ENCODE measurements around the gene DSG3. TPM values are rescaled to one million over a fixed set of nuclear protein-coding genes. Genes with fewer than 3 reads are reported as not detected.

Gene DSG3
- total RNA-seq, 1 donor from 2014 or later: not detected

DNA sequence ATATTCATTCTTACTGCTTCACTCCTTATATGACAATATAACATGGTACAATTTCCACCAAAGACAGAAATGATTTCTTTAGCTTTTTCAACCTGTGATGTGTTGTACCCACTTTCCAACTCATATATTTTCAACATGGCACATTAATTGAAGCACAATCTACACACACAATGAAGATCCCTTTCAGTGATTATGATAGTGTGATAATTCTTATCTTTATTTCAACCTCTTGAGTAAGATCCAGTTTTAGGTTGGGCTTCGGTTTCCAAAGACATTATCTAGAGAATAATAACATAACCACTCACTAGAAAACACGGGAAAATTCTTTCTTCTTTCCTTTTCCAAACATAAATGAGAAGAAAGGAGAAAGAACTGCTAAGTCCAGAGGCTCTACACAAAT lies 3.4 kb upstream of the DSG3 start:
- Histone ChIP-seq H3K9me3 (ENCODE audit: low read depth) (no peaks in the 10 kb centered on the region), H3K4me2 (no peak overlapping the region), H2AFZ (replicated peaks) (peak overlapping the region; percentile 3), H3F3A (ENCODE audit: low read depth) (no peaks in the 10 kb centered on the region), H3K79me2 (ENCODE audit: low read depth) (no peaks in the 10 kb centered on the region), H4K20me1 (ENCODE audit: low read depth) (no peaks in the 10 kb centered on the region), H3K27ac (no peak overlapping the region), H3K9ac (no peak overlapping the region), H3K4me3 (no peak overlapping the region), H3K36me3 (no peaks in the 10 kb centered on the region), H3K27me3 (no peaks in the 10 kb centered on the region), H3K4me1 (no peaks in the 10 kb centered on the region)
- Mint-ChIP-seq H3K27me3 (ENCODE audit: insufficient read depth, low read depth) (peaks cover 2% of the 10 kb centered on the region), H3K36me3 (no peaks in the 10 kb centered on the region), H3K27ac (no peak overlapping the region), H3K4me1 (no peaks in the 10 kb centered on the region), H3K9me3 (no peaks in the 10 kb centered on the region), H3K4me3 (no peak overlapping the region)
- TF ChIP-seq, protein P1, sequence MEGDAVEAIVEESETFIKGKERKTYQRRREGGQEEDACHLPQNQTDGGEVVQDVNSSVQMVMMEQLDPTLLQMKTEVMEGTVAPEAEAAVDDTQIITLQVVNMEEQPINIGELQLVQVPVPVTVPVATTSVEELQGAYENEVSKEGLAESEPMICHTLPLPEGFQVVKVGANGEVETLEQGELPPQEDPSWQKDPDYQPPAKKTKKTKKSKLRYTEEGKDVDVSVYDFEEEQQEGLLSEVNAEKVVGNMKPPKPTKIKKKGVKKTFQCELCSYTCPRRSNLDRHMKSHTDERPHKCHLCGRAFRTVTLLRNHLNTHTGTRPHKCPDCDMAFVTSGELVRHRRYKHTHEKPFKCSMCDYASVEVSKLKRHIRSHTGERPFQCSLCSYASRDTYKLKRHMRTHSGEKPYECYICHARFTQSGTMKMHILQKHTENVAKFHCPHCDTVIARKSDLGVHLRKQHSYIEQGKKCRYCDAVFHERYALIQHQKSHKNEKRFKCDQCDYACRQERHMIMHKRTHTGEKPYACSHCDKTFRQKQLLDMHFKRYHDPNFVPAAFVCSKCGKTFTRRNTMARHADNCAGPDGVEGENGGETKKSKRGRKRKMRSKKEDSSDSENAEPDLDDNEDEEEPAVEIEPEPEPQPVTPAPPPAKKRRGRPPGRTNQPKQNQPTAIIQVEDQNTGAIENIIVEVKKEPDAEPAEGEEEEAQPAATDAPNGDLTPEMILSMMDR (IDR thresholded peaks at IDR 0.05): no peak
- TF ChIP-seq EZH2phosphoT487 (IDR thresholded peaks at IDR 0.05) (no peak), EZH2 (IDR thresholded peaks at IDR 0.05) (no peak)
- DNase-seq (ENCODE audit: low spot score): no peak

DNA sequence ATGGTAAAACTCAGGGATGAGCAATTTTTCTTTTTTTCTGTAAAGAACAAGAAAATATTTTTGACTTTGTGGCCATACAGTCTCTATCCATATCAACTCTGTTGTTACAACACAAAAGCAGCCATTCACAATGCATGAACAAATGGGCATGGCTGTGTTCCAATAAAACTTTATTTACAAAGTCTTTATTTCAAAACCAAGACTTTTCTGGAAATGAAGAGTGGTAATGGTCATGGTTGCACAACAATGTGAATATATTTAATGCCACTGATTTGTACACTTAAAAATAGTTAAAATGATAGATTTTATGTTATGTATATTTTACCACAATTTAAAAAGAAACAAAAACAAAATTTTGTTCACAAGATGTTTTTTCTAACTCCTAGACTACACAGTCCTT lies 1.6 kb upstream of the DSG3 start:
- H3K27me3 ChIP-seq: no peaks in the 10 kb centered on the region
- no peaks in the 10 kb centered on the region for H3K9me3 Mint-ChIP-seq
- H3K4me1 Mint-ChIP-seq: no peaks in the 10 kb centered on the region

DNA sequence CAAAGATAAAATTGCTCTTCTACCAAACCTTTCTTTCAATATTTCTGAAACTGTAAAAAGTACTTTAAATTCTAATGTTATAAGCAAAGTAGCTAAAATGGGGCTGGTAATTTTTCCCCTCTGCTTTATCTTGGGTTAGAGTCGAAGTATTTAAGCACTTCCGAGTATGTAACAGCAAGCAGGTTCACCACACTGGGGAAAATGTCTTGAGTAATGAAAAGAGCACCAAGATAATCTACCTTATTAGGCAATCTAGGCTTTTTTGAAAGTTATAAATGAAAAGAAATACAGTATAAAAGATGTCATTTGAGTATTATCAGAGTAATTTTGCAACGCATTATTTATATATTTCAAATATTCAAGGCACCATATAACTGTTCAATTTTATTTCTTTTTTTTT lies 687 bp upstream of the DSG3 start:
- Histone ChIP-seq H3K9ac (no peak overlapping the region), H3K4me3 (no peak overlapping the region), H2AFZ (replicated peaks) (no peak overlapping the region), H3K79me2 (ENCODE audit: low read depth) (no peaks in the 10 kb centered on the region), H3K9me3 (ENCODE audit: low read depth) (no peaks in the 10 kb centered on the region), H4K20me1 (ENCODE audit: low read depth) (no peaks in the 10 kb centered on the region), H3F3A (ENCODE audit: low read depth) (no peaks in the 10 kb centered on the region), H3K36me3 (no peaks in the 10 kb centered on the region), H3K4me1 (no peaks in the 10 kb centered on the region), H3K27ac (no peak overlapping the region), H3K27me3 (no peaks in the 10 kb centered on the region), H3K4me2 (no peak overlapping the region)
- DNase-seq (ENCODE audit: low spot score): no peak
- Mint-ChIP-seq H3K27ac (no peak overlapping the region), H3K27me3 (ENCODE audit: insufficient read depth, low read depth) (peaks cover 2% of the 10 kb centered on the region), H3K4me1 (no peaks in the 10 kb centered on the region), H3K9me3 (no peaks in the 10 kb centered on the region), H3K4me3 (no peak overlapping the region), H3K36me3 (no peaks in the 10 kb centered on the region)
- TF ChIP-seq, protein P1 (IDR thresholded peaks at IDR 0.05): no peak
- TF ChIP-seq EZH2 (IDR thresholded peaks at IDR 0.05) (no peak), EZH2phosphoT487 (IDR thresholded peaks at IDR 0.05) (no peak)

More for the DNA sequence above, 1.6 kb upstream of the DSG3 start:
- DNase-seq (ENCODE audit: low spot score): no peak
- Histone ChIP-seq H3K4me3 (no peak overlapping the region), H3K9me3 (ENCODE audit: low read depth) (no peaks in the 10 kb centered on the region), H4K20me1 (ENCODE audit: low read depth) (no peaks in the 10 kb centered on the region), H3K36me3 (no peaks in the 10 kb centered on the region), H3K79me2 (ENCODE audit: low read depth) (no peaks in the 10 kb centered on the region), H2AFZ (replicated peaks) (no peak overlapping the region), H3F3A (ENCODE audit: low read depth) (no peaks in the 10 kb centered on the region), H3K27ac (no peak overlapping the region), H3K9ac (no peak overlapping the region), H3K4me1 (no peaks in the 10 kb centered on the region), H3K4me2 (no peak overlapping the region)
- H3K27me3 Mint-ChIP-seq (ENCODE audit: insufficient read depth, low read depth): peaks cover 2% of the 10 kb centered on the region
- H3K36me3 Mint-ChIP-seq: no peaks in the 10 kb centered on the region
- H3K27ac Mint-ChIP-seq: no peak overlapping the region
- TF ChIP-seq, protein P1 (IDR thresholded peaks at IDR 0.05): no peak
- no peak for TF ChIP-seq EZH2phosphoT487 (IDR thresholded peaks at IDR 0.05)
- no peak overlapping the region for H3K4me3 Mint-ChIP-seq

All from neural progenitor cell (in vitro differentiated cells).